Measurements from ENCODE around the gene HMBS.
"Not testable (repeated sequence)": the region's sequence is repeated elsewhere in the genome, so short reads cannot be mapped to it uniquely, and the experiment has no call there.

The HMBS gene

GRCh38 chr11:119100994-119101758 lies 16.5 kb downstream of the HMBS start:
- no peak for DNase-seq (ENCODE audit: low read depth)

GRCh38 chr11:119101759-119102423 lies 17.2 kb downstream of the HMBS start, which contains the start of gene DPAGT1:
DPAGT1 (minus strand) TSS chr11:119101853; CDS start chr11:119101655, 198 bp downstream.
- peak; percentile 81 for DNase-seq (ENCODE audit: low read depth)

GRCh38 chr11:119103161-119103664 lies 18.5 kb downstream of the HMBS start:
- DNase-seq (ENCODE audit: low read depth): not testable (repeated sequence)

DNA sequence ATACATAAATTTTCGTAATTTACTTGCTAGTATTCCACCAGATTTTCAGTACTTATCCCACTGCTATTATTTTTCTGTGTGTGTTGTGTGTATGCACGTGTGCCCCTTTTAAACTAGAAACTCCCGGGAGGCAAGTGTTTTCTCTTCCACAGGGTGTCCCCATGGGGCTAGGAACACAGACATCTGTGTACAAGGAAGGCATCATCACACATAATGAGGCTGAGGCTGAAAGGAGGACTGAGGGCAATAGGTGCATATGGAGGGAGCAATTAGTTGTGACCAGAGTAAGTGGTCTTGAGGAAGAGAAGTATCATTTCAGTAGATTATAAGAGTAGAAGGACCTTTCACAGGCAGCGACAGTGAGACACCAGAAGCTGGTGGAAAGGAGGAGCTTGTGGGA lies 19.1 kb downstream of the HMBS start:
- no peak for DNase-seq (ENCODE audit: low read depth)

GRCh38 chr11:119106564-119107537 lies 22.2 kb downstream of the HMBS start, which contains the start of gene C2CD2L:
C2CD2L (plus strand) TSS chr11:119107344; CDS start chr11:119107742, 398 bp downstream.
- peak; percentile 84 for DNase-seq (ENCODE audit: low read depth)

- DNase-seq (ENCODE audit: low read depth): no peak
Measured at GRCh38 chr11:119107538-119108145, 23.0 kb downstream of the HMBS start.

DNA sequence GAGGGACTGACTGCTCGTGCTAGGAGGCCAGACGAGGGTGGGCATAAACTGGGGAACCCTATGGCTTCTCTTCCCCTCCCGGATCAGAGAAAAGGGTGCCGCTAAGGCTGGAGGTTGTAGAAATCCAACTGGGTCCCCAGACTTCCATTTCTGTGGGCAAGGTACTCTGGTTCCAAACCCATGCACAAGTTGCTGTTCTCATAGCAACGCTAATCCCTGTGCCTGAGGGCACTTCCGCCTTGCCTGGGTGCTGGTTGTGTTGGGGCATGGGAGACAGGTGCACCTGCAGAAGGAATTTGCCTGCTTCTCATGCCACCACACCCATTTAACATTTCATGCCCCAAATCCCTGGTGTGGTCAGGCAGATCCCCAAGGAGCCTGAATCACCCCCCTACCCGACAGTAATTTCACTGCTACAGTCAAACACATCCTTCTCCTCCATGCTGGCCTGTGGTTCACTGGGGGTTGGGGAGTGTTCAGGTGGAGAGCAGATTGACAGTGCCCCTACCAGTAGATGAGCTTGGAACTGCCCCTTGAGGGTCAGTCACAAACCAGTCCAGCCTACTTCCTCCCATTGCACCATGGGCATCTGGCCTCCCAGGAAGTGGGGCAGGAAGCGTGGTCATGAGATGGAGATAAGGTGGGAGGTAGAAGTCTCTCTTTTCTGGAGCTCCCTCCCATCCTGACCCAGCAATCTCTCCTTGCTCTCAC lies 23.6 kb downstream of the HMBS start:
- DNase-seq (ENCODE audit: low read depth): no peak

DNA sequence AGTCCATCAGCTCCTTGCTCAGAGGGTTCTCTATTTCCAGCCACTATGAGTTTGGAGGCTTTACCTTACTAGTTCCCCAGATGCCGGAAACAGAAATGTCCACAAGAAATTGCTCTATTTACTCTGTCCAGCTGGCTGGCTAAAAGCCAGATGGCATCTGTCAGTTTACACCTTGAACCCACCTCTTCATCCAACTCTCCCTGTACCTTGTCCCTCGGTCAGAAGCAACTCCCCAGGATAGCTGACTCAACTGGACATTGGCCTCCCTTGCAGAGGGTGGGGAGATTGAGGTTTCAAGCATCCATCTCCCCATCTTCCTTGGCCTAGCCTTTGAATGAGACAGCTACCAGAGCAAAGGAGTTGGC lies 24.2 kb downstream of the HMBS start:
- DNase-seq (ENCODE audit: low read depth): no peak

DNA sequence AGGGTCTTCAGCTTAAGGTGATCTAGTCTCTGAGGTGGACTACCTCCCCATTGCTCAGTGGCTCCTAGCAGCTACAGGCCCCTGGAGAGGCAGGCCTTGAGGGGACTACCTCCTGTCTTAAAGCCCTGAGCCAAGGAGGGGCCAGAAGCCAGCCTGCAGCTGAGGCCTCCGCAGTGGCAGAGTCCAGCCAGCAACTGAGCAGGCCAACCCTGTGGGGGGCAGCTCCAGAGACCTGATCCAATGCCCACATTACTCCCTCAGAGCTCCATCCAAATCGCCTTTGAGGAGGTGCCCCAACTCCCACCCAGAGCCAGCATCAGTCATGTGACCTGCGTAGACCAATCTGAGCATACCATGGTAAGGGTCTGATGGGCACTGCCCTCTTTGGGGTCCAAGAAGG lies 25.2 kb downstream of the HMBS start:
- no peak for DNase-seq (ENCODE audit: low read depth)

DNA sequence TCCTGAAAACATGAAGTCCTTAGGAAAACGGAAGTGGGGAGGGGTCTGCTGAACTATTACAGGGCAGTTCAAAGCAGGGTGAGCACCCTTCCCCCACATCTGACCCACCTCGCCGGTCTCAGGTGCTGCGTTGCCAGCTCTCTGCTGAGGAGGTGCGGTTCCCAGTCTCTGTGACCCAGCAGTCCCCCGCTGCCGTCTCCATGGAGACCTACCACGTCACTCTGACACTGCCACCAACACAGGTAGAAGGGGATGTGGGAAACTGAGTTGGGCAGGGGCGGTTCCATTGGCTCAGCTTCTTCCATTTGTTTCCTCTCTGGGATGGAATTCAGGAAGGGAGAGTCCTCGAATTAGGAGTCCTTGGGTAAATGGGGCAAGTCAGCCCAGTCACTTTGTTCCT lies 25.8 kb downstream of the HMBS start:
- no peak for DNase-seq (ENCODE audit: low read depth)

- no peak for DNase-seq (ENCODE audit: low read depth)
Measured at GRCh38 chr11:119111361-119111925, 26.8 kb downstream of the HMBS start.

DNA sequence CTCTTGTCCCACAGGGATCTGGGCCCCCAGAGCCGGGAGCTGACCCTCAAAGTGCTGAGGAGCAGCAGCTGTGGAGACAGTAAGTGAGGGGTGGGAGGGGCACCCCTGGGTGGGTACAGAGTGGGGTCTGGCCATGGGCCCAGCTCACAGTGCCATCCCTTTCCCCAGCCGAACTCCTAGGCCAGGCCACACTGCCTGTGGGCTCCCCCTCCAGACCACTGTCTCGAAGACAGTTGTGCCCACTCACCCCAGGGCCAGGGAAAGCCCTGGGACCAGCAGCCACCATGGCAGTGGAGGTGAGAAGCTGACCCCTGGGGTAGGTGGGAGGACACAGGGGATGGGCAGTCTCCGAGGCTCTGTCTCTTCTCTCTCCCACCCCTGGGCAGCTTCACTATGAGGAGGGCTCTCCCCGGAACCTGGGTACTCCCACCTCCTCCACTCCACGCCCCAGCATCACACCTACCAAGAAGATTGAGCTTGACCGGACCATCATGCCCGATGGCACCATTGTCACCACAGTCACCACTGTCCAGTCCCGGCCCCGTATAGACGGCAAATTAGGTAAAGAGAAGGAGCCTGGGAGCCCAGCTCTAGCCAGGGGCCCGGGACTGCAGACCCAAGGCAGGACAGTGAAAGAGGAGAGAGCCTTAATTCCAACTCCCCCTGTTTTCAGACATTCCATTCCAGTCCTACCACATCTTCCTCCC lies 27.8 kb downstream of the HMBS start:
- no peak for DNase-seq (ENCODE audit: low read depth)

DNA sequence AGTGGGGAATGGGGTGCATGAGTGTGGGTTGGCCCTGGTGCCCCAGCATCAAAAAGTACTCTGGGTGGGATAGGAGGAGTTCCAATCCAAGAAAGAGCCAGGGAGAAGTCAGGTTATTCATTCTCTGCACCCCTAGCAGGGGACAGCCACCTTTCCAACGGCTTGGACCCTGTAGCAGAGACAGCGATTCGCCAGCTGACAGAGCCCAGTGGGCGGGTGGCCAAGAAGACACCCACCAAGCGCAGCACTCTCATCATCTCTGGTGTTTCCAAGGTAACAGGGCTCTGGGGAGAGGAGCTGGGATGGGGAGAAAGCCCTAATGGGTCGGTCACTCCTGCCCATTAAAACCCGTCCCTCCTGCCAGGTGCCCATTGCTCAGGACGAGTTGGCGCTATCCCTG lies 29.0 kb downstream of the HMBS start:
- no peak for DNase-seq (ENCODE audit: low read depth)

- DNase-seq (ENCODE audit: low read depth): no peak
Measured at GRCh38 chr11:119114351-119114750, 29.7 kb downstream of the HMBS start.

- DNase-seq (ENCODE audit: low read depth): no peak
Measured at GRCh38 chr11:119115484-119116234, 31.0 kb downstream of the HMBS start.

DNA sequence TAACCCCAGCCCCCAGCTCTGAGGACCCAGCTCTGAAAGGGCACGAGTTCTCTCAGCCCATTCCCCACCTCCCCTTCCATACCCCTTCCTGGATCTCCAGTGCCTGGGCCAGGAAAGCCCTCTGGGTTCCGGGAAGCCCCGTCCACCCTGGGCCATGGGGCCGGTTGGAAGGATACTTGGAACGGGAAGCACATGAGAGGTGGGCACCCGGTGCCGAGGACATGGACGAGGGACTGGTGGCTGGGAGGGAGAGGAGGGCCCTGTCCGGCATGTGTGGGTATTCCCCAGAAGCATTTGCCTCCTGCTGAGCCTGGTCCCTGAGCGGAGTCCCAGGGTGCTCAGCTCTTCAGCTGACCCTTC lies 31.5 kb downstream of the HMBS start:
- DNase-seq (ENCODE audit: low read depth): no peak

GRCh38 chr11:119116601-119117000 lies 31.9 kb downstream of the HMBS start:
- no peak for DNase-seq (ENCODE audit: low read depth)

DNA sequence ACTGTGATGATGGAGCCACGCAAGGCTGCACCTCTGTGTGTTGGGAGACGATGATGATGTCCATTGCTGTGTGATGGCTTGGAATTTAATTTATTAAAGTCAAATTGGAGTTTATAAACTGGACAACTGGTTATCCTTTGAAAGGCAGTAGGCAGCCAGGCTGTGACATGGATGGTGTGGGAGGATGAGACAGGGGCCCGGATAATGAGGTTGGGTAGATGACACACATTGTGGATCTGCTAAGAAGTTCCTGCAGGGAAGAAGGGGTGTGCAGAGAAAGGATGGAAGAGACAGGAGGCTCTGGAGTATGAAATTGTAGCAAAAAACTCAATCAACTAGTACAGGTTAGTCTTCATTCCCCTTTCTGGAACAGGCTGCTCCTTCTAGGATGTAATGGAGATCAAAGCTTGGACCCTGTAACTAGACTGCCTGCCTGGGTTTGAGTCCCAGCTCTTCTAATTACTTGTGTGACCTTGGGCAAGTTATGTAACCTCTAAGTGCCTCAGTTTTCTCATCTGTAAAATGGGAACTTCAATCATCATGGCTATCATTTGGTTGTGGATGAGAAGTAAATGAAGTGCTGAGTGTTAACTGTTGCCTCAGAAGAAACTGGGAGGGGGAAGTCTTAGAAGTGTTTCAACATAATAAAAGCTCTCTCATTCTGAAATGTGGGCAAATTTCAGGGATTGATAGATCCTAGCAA lies 32.5 kb downstream of the HMBS start:
- no peak for DNase-seq (ENCODE audit: low read depth)

DNA sequence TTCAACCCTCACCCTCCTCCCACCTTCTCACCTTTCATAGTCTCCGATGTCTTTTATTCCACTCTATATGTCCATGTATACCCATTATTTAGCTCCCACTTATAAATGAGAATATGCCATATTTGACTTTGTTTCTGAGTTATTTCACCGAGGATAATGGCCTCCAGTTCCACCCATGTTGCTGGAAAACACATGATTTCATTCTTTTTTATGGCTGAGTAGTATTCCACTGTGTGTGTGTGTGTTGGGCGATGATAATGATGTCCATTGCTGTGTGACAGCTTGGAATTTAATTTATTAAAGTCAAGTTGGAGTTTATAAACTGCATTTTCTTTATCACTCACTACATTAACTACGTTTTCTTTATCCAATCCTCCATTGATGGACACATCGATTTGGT lies 33.5 kb downstream of the HMBS start:
- no peak for DNase-seq (ENCODE audit: low read depth)
